Naive thymus-derived CD4-positive, alpha-beta T cell (primary cell): ENCODE measurements around the gene RNF13. TPM values are rescaled to one million over a fixed set of nuclear protein-coding genes. Genes with fewer than 3 reads are reported as not detected.
"Not testable (repeated sequence)": the region's sequence is repeated elsewhere in the genome, so short reads cannot be mapped to it uniquely, and the experiment has no call there.

Source experiments
- ATAC-seq: fragments of 150-1000 bp; cut with Tn5 transposase; 2 replicates; pipeline ENCODE4 v1.10.0; 2021; ENCODE audit warnings: mild to moderate bottlenecking, moderate library complexity
- CTCF ChIA-PET: fragments of 350-600 bp; sonication (Branson Sonifier 250); formaldehyde crosslinking; loops from one replicate; lab custom pipeline; 2021; ENCODE audit warnings: antibody characterized with exemption; lab: Charles Lee
- POLR2A ChIA-PET: fragments of 350-600 bp; sonication (Branson Sonifier 250); formaldehyde crosslinking; loops from one replicate; lab custom pipeline; 2021; ENCODE audit warnings: antibody characterized with exemption, inconsistent platforms; lab: Charles Lee
- DNase-seq, 9 donors: peaks; one replicate each; pipeline versions ENCODE4 v3.0.0 to v3.0.0-alpha.2; 2020 to 2022; ENCODE audit warnings: mixed read lengths in 1 of 9
- H3K27ac ChIP-seq: one replicate; pipeline ENCODE4 v1.7.0; 2013; ENCODE audit warnings: mild to moderate bottlenecking, low read depth, low read length, moderate library complexity
- H3K27me3 ChIP-seq, 2 donors: one replicate each; pipeline ENCODE4 v1.7.0; 2013; ENCODE audit warnings: low read length in 2 of 2, mild to moderate bottlenecking in 2 of 2, moderate library complexity in 2 of 2; ENCODE audit not compliant: control insufficient read depth in 2 of 2, insufficient read depth in 2 of 2
- H3K36me3 ChIP-seq, 3 experiments: 1 replicate in 2 of 3; 2 replicates in 1 of 3; pipeline ENCODE4 v1.7.0; 2013; ENCODE audit warnings: low read length in 3 of 3, mild to moderate bottlenecking in 3 of 3, moderate library complexity in 1 of 3; ENCODE audit not compliant: insufficient read depth in 3 of 3, control insufficient read depth in 2 of 3
- H3K4me1 ChIP-seq, 2 donors: one replicate each; pipeline ENCODE4 v1.7.0; 2013; ENCODE audit warnings: low read length in 2 of 2, mild to moderate bottlenecking in 2 of 2, moderate library complexity in 1 of 2; ENCODE audit not compliant: control insufficient read depth in 2 of 2, insufficient read depth in 2 of 2
- H3K4me3 ChIP-seq: 2 replicates; pipeline ENCODE4 v1.7.0; 2013; ENCODE audit warnings: mild to moderate bottlenecking, low read length
- H3K9me3 ChIP-seq, 3 experiments: 1 replicate in 2 of 3; 2 replicates in 1 of 3; pipeline ENCODE4 v1.7.0; 2013; ENCODE audit warnings: low read length in 3 of 3; ENCODE audit not compliant: control insufficient read depth in 2 of 3
- H3K27ac Mint-ChIP-seq, 9 donors: one replicate each; pipeline ENCODE4 v1.8.0; 2020 to 2022; ENCODE audit warnings: mixed read lengths in 9 of 9, mild to moderate bottlenecking in 8 of 9, moderate library complexity in 5 of 9, inconsistent platforms in 2 of 9
- H3K27me3 Mint-ChIP-seq, 5 donors: one replicate each; pipeline ENCODE4 v1.8.0; 2021 to 2022; ENCODE audit warnings: mixed read lengths in 5 of 5, mild to moderate bottlenecking in 1 of 5
- H3K36me3 Mint-ChIP-seq, 5 donors: one replicate each; pipeline ENCODE4 v1.8.0; 2020 to 2022; ENCODE audit warnings: mixed read lengths in 5 of 5, mild to moderate bottlenecking in 3 of 5, inconsistent platforms in 1 of 5
- H3K4me1 Mint-ChIP-seq, 7 donors: one replicate each; pipeline ENCODE4 v1.8.0; 2020 to 2022; ENCODE audit warnings: mixed read lengths in 7 of 7, mild to moderate bottlenecking in 3 of 7, inconsistent platforms in 1 of 7
- H3K4me3 Mint-ChIP-seq, 10 donors: one replicate each; pipeline ENCODE4 v1.8.0; 2020 to 2022; ENCODE audit warnings: mild to moderate bottlenecking in 10 of 10, mixed read lengths in 10 of 10, moderate library complexity in 6 of 10, inconsistent platforms in 2 of 10
- H3K9me3 Mint-ChIP-seq, 11 donors: one replicate each; pipeline ENCODE4 v1.8.0; 2020 to 2022; ENCODE audit warnings: mixed read lengths in 11 of 11, mild to moderate bottlenecking in 4 of 11, inconsistent platforms in 1 of 11, moderate library complexity in 1 of 11
- intact Hi-C, 2 donors: fragments of 100-400 bp; cut with micrococcal nuclease; formaldehyde crosslinking; loops; one replicate each; pipeline ENCODE4 v1.15.1; 2023
- polyA plus RNA-seq, 2 donors: library from polyadenylated mRNA; unstranded; fragments of 300-500 nt; fragmentation: Illumina TruSeq; gene quantifications; one replicate each; pipeline ENCODE4 v1.2.3, GENCODE V29; 2021
- total RNA-seq, 6 experiments: library from RNA in 5 of 6; stranded (reverse) in 5 of 6; gene quantifications; 1 replicate in 5 of 6; 2 replicates in 1 of 6; pipeline ENCODE4 v1.2.3 and lab custom pipeline; 2021 to 2026

RNF13 gene
- total and polyA plus RNA-seq, 7 experiments from 2014 or later: 41.2 to 131 (median 66.6) TPM

GRCh38 chr3:149933858-149934257 lies 120.8 kb downstream of the RNF13 start:
- peak overlapping the region in 3 of 9 donors; percentile 1 to 34 (median 26) for H3K27ac Mint-ChIP-seq
- DNase-seq (no peak), ATAC-seq (no peak)
- peaks cover 0 to 6% (median 0%) of the 10 kb centered on the region in 3 experiments for H3K36me3 ChIP-seq
- H3K4me3 Mint-ChIP-seq: no peak overlapping the region
- H3K27ac ChIP-seq: no peak overlapping the region
- peaks cover 0 to 17% (median 3%) of the 10 kb centered on the region in 11 donors for H3K9me3 Mint-ChIP-seq
- H3K4me3 ChIP-seq: no peak overlapping the region
- peaks cover 9 to 34% (median 26%) of the 10 kb centered on the region in 7 donors for H3K4me1 Mint-ChIP-seq
- peaks cover 8 to 76% (median 60%) of the 10 kb centered on the region in 5 donors for H3K36me3 Mint-ChIP-seq
- H3K4me1 ChIP-seq: no peaks in the 10 kb centered on the region
- no peaks in the 10 kb centered on the region for H3K27me3 Mint-ChIP-seq
- H3K27me3 ChIP-seq: no peaks in the 10 kb centered on the region
- ChIA-PET CTCF (no interaction called here), POLR2A (no interaction called here)
- intact Hi-C loops: no loop called here
- H3K9me3 ChIP-seq: no peaks in the 10 kb centered on the region

DNA sequence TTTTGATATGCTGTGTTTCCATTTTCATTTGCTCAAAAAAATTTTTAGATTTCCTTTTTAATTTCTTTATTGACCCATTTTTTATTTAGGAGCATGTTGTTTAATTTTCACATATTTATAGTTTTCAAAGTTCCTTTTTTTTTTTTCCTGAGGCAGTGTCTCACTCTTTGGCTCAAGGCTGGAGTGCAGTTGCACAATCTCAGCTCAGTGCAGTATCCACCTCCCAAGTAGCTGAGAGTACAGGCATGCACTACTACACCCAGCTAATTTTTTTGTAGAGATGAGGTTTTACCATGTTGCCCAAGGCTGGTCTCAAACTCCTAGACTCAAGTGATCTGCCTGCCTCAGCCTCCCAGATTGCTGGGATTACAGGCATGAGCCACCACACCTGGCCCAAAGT lies 121.5 kb downstream of the RNF13 start:
- intact Hi-C loops: no loop called here
- ATAC-seq: no peak
- Mint-ChIP-seq H3K4me3 (no peak overlapping the region), H3K27me3 (no peaks in the 10 kb centered on the region), H3K27ac (peak overlapping the region in 1 of 9 donors; percentile 1), H3K9me3 (peaks cover 0 to 17% (median 3%) of the 10 kb centered on the region in 11 donors), H3K36me3 (peaks cover 8 to 76% (median 60%) of the 10 kb centered on the region in 5 donors), H3K4me1 (peaks cover 12 to 40% (median 32%) of the 10 kb centered on the region in 7 donors)
- Histone ChIP-seq H3K36me3 (peaks cover 0 to 11% (median 0%) of the 10 kb centered on the region in 3 experiments), H3K9me3 (no peaks in the 10 kb centered on the region), H3K27me3 (no peaks in the 10 kb centered on the region), H3K4me3 (no peak overlapping the region), H3K27ac (no peak overlapping the region), H3K4me1 (no peaks in the 10 kb centered on the region)
- POLR2A ChIA-PET: no interaction called here
- CTCF ChIA-PET: no interaction called here
- DNase-seq: no peak

- Mint-ChIP-seq H3K27me3 (no peaks in the 10 kb centered on the region), H3K36me3 (peaks cover 9 to 76% (median 51%) of the 10 kb centered on the region in 5 donors), H3K4me1 (peaks cover 12 to 46% (median 33%) of the 10 kb centered on the region in 7 donors), H3K9me3 (peaks cover 0 to 15% (median 3%) of the 10 kb centered on the region in 11 donors), H3K27ac (peak overlapping the region in 1 of 9 donors; percentile 67), H3K4me3 (no peak overlapping the region)
- no peaks in the 10 kb centered on the region for H3K27me3 ChIP-seq
- ChIA-PET POLR2A (no interaction called here), CTCF (interaction anchor here (0.8 to 2.0 kb wide), 5 partner anchors 9 to 559 kb away, joined by 3 to 6 read pairs (median 4); no protein-coding TSS in a partner anchor)
- H3K4me3 ChIP-seq: no peak overlapping the region
- intact Hi-C loops: loop anchor here (1.0 to 2.0 kb wide), 3 partner anchors 247 to 284 kb away; no protein-coding TSS in a partner anchor
- DNase-seq (peak in 8 of 9 donors; percentile 3 to 31 (median 19)), ATAC-seq (peak; percentile 62)
- no peak overlapping the region for H3K27ac ChIP-seq
- H3K4me1 ChIP-seq: no peaks in the 10 kb centered on the region
- H3K9me3 ChIP-seq: no peaks in the 10 kb centered on the region
- H3K36me3 ChIP-seq: peaks cover 0 to 12% (median 0%) of the 10 kb centered on the region in 3 experiments
Observed at GRCh38 chr3:149936812-149937230, 123.8 kb downstream of the RNF13 start.

DNA sequence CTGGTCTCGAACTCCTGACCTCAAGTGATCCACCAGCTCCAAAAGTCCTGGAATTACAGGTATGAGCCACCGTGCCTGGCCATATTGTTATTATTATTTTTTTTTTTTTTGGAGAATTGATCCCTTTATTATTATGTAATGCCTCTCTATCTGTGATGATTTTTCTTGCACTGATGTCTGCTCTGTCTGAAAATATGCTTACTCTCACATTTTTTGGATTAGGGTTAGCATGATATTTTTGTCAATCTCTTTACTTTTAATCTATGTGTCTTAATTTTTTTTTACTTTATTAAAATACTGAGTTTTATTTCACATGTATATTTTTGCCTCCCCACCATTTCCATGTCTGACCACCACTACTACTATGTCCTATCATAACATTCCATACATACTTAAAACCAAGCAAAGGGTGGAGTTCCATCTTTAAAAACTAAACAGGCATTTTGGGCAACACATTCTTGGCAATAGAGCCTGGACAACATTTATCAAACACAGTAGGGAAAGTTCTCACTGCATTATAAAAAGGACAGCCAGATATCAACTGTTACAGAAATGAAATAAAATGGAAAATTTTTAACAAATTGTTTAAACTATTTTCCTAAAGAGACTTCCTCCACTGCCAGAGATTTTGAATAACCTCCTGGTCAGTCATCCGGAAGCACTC lies 125.5 kb downstream of the RNF13 start:
- H3K27me3 ChIP-seq, H3K9me3 ChIP-seq, H3K27ac ChIP-seq, H3K27me3 Mint-ChIP-seq, H3K4me3 Mint-ChIP-seq, H3K4me1 ChIP-seq, ATAC-seq, H3K27ac Mint-ChIP-seq, DNase-seq, POLR2A ChIA-PET, H3K36me3 ChIP-seq, intact Hi-C loops, H3K4me3 ChIP-seq: not testable (repeated sequence)
- CTCF ChIA-PET: interaction anchor here (1.4 kb wide), 1 partner anchor 245 kb away, joined by 5 read pairs; no protein-coding TSS in a partner anchor
- H3K36me3 Mint-ChIP-seq: peaks cover 3 to 76% (median 56%) of the 10 kb centered on the region in 5 donors
- peaks cover 0 to 22% (median 3%) of the 10 kb centered on the region in 11 donors for H3K9me3 Mint-ChIP-seq
- peaks cover 12 to 49% (median 40%) of the 10 kb centered on the region in 7 donors for H3K4me1 Mint-ChIP-seq

DNA sequence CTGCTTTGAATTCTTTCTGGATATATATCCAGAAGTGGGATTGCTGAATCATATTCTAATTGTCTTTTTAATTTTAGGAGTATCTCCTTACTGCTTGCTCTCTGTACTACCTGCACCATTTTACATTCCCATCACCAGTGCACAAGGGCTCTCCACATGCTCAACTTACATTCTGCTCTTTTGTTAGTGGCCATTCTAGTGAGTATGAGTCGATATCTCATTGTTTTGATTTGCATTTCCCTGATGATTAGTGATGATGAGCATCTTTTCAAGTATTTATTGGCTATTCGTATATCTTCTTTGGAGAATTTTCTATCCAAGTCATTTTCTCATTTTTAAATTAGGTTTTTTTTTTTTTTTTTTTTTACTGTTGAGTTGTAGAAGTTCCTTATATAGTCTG lies 128.2 kb downstream of the RNF13 start:
- ChIA-PET CTCF (no interaction called here), POLR2A (no interaction called here)
- Mint-ChIP-seq H3K4me1 (peaks cover 5 to 40% (median 27%) of the 10 kb centered on the region in 7 donors), H3K36me3 (peaks cover 3 to 71% (median 47%) of the 10 kb centered on the region in 5 donors), H3K27ac (no peak overlapping the region), H3K27me3 (no peaks in the 10 kb centered on the region), H3K9me3 (peaks cover 0 to 18% (median 3%) of the 10 kb centered on the region in 11 donors), H3K4me3 (no peak overlapping the region)
- Histone ChIP-seq H3K27ac (no peak overlapping the region), H3K4me3 (no peak overlapping the region), H3K27me3 (no peaks in the 10 kb centered on the region), H3K36me3 (peaks cover 0 to 10% (median 0%) of the 10 kb centered on the region in 3 experiments), H3K9me3 (no peaks in the 10 kb centered on the region), H3K4me1 (no peaks in the 10 kb centered on the region)
- no peak for DNase-seq
- intact Hi-C loops: no loop called here
- no peak for ATAC-seq

DNA sequence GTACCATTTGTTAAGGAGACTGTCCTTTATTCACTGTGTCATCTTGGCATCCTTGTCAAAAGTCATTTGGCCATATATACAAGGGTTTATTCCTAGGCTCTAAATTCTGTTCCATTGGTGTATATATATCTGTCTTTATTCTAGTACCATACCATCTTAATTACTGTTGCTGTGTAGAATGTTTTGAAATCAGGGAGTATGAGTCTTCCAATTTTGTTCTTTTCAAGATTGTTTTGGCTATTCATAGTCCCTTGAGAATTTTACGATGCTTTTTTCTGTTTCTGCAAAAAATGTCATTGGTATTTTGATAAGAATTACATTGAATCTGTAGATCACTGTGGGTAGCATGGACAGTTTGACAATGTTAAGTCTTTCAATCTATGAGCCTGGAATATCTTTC lies 128.9 kb downstream of the RNF13 start:
- no peak overlapping the region for H3K27ac ChIP-seq
- H3K4me1 Mint-ChIP-seq: peaks cover 7 to 39% (median 27%) of the 10 kb centered on the region in 7 donors
- intact Hi-C loops: no loop called here
- DNase-seq (no peak), ATAC-seq (no peak)
- H3K4me3 ChIP-seq: no peak overlapping the region
- peaks cover 0 to 18% (median 3%) of the 10 kb centered on the region in 11 donors for H3K9me3 Mint-ChIP-seq
- ChIA-PET CTCF (interaction anchor here (0.6 kb wide), 1 partner anchor 344 kb away, joined by 4 read pairs; no protein-coding TSS in a partner anchor), POLR2A (no interaction called here)
- H3K36me3 ChIP-seq: peaks cover 0 to 10% (median 0%) of the 10 kb centered on the region in 3 experiments
- H3K36me3 Mint-ChIP-seq: peaks cover 3 to 70% (median 50%) of the 10 kb centered on the region in 5 donors
- no peaks in the 10 kb centered on the region for H3K9me3 ChIP-seq
- H3K4me3 Mint-ChIP-seq: no peak overlapping the region
- H3K27me3 Mint-ChIP-seq: no peaks in the 10 kb centered on the region
- no peak overlapping the region for H3K27ac Mint-ChIP-seq
- H3K4me1 ChIP-seq: no peaks in the 10 kb centered on the region
- no peaks in the 10 kb centered on the region for H3K27me3 ChIP-seq
